ENCODE measurements around the gene SAMD9L. TPM values are rescaled to one million over a fixed set of nuclear protein-coding genes. Genes with fewer than 3 reads are reported as not detected.

Gene SAMD9L
- total RNA-seq, 1 donor from 2014 or later, result 8.6 TPM

GRCh38 chr7:93172683-93173082 is 24.5 kb upstream of the SAMD9L start:
- no peaks in the 10 kb centered on the region for H3K4me1 ChIP-seq
- no peak for DNase-seq (ENCODE audit: extremely low spot score in 2 of 2)
- peaks cover 4% of the 10 kb centered on the region for H3K9me3 ChIP-seq
- intact Hi-C loops (cut with DNase I), result no loop called here
- no peaks in the 10 kb centered on the region for H3K36me3 ChIP-seq
- TF ChIP-seq, protein P1, sequence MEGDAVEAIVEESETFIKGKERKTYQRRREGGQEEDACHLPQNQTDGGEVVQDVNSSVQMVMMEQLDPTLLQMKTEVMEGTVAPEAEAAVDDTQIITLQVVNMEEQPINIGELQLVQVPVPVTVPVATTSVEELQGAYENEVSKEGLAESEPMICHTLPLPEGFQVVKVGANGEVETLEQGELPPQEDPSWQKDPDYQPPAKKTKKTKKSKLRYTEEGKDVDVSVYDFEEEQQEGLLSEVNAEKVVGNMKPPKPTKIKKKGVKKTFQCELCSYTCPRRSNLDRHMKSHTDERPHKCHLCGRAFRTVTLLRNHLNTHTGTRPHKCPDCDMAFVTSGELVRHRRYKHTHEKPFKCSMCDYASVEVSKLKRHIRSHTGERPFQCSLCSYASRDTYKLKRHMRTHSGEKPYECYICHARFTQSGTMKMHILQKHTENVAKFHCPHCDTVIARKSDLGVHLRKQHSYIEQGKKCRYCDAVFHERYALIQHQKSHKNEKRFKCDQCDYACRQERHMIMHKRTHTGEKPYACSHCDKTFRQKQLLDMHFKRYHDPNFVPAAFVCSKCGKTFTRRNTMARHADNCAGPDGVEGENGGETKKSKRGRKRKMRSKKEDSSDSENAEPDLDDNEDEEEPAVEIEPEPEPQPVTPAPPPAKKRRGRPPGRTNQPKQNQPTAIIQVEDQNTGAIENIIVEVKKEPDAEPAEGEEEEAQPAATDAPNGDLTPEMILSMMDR (IDR thresholded peaks at IDR 0.05), result no peak
- TF ChIP-seq POLR2AphosphoS5 (IDR thresholded peaks at IDR 0.05; ENCODE audit: insufficient read depth in 1 of 2, low read depth in 1 of 2) (no peak), POLR2A (IDR thresholded peaks at IDR 0.05) (no peak)
- no peak overlapping the region for H3K27ac ChIP-seq
- H3K4me3 ChIP-seq, result no peak overlapping the region
- H3K27me3 ChIP-seq, result no peaks in the 10 kb centered on the region

- no peaks in the 10 kb centered on the region for H3K27me3 ChIP-seq
- no peak for DNase-seq (ENCODE audit: extremely low spot score in 2 of 2)
These were observed 23.5 kb upstream of the SAMD9L start for GRCh38 chr7:93171606-93172226.

DNA sequence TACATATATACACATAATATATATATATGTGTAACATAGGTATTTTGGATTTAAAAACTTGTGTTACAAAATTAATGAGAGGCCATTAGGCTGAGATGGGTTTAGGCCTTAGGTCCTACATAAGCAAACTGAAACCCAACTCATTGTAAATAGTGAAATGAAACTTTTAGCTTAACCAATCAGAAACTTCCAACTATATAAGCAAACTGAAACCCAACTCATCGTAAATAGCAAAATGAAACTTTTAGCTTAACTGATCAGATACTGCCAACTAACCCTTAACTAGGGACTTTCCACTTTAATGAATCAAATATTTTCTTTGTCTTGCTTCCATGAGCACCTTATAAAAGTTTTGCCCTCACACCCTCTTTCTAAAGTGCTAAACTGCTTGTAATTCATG is 17.3 kb upstream of the SAMD9L start:
- no peaks in the 10 kb centered on the region for H3K27me3 ChIP-seq
- TF ChIP-seq, protein P1 (IDR thresholded peaks at IDR 0.05), result no peak
- TF ChIP-seq POLR2AphosphoS5 (IDR thresholded peaks at IDR 0.05; ENCODE audit: insufficient read depth in 1 of 2, low read depth in 1 of 2) (no peak), POLR2A (IDR thresholded peaks at IDR 0.05) (no peak)
- intact Hi-C loops (cut with DNase I), result no loop called here
- no peak overlapping the region for H3K27ac ChIP-seq
- no peak for DNase-seq (ENCODE audit: extremely low spot score in 2 of 2)
- H3K36me3 ChIP-seq, result no peaks in the 10 kb centered on the region
- H3K4me3 ChIP-seq, result no peak overlapping the region
- no peaks in the 10 kb centered on the region for H3K4me1 ChIP-seq
- H3K9me3 ChIP-seq, result no peaks in the 10 kb centered on the region

More at GRCh38 chr7:93171606-93172226, 23.5 kb upstream of the SAMD9L start:
- H3K4me3 ChIP-seq, result no peak overlapping the region
- H3K36me3 ChIP-seq, result no peaks in the 10 kb centered on the region
- TF ChIP-seq, protein P1 (IDR thresholded peaks at IDR 0.05), result no peak
- TF ChIP-seq POLR2A (IDR thresholded peaks at IDR 0.05) (no peak), POLR2AphosphoS5 (IDR thresholded peaks at IDR 0.05; ENCODE audit: insufficient read depth in 1 of 2, low read depth in 1 of 2) (no peak)
- peaks cover 4% of the 10 kb centered on the region for H3K9me3 ChIP-seq
- intact Hi-C loops (cut with DNase I), result no loop called here
- no peaks in the 10 kb centered on the region for H3K4me1 ChIP-seq
- no peak overlapping the region for H3K27ac ChIP-seq

GRCh38 chr7:93164766-93165165 is 16.6 kb upstream of the SAMD9L start:
- intact Hi-C loops (cut with DNase I), result no loop called here
- no peaks in the 10 kb centered on the region for H3K4me1 ChIP-seq
- no peak for DNase-seq (ENCODE audit: extremely low spot score in 2 of 2)
- H3K27me3 ChIP-seq, result no peaks in the 10 kb centered on the region
- no peak overlapping the region for H3K4me3 ChIP-seq
- H3K27ac ChIP-seq, result no peak overlapping the region
- H3K36me3 ChIP-seq, result no peaks in the 10 kb centered on the region
- TF ChIP-seq POLR2A (IDR thresholded peaks at IDR 0.05) (no peak), POLR2AphosphoS5 (IDR thresholded peaks at IDR 0.05; ENCODE audit: insufficient read depth in 1 of 2, low read depth in 1 of 2) (no peak)
- TF ChIP-seq, protein P1 (IDR thresholded peaks at IDR 0.05), result no peak
- no peaks in the 10 kb centered on the region for H3K9me3 ChIP-seq

- H3K36me3 ChIP-seq, result no peaks in the 10 kb centered on the region
- TF ChIP-seq, protein P1 (IDR thresholded peaks at IDR 0.05), result no peak
- TF ChIP-seq POLR2AphosphoS5 (IDR thresholded peaks at IDR 0.05; ENCODE audit: insufficient read depth in 1 of 2, low read depth in 1 of 2), result no peak
- no peak for TF ChIP-seq POLR2A (IDR thresholded peaks at IDR 0.05)
- no peak for DNase-seq (ENCODE audit: extremely low spot score in 2 of 2)
- no peak overlapping the region for H3K4me3 ChIP-seq
- intact Hi-C loops (cut with DNase I), result no loop called here
- H3K27ac ChIP-seq, result no peak overlapping the region
- H3K27me3 ChIP-seq, result no peaks in the 10 kb centered on the region
- H3K4me1 ChIP-seq, result no peaks in the 10 kb centered on the region
- no peaks in the 10 kb centered on the region for H3K9me3 ChIP-seq
These were observed 13.1 kb upstream of the SAMD9L start for GRCh38 chr7:93161181-93161762.
